Lung (tissue), 12 donors: ENCODE measurements around the gene LETMD1. TPM values are rescaled to one million over a fixed set of nuclear protein-coding genes. Genes with fewer than 3 reads are reported as not detected.
"Not testable (repeated sequence)": the region's sequence is repeated elsewhere in the genome, so short reads cannot be mapped to it uniquely, and the experiment has no call there.

Source experiments
- ATAC-seq: fragments of 200-7000 bp; cut with Tn5 transposase; one replicate; pipeline ENCODE4 v1.9.1; 2020; ENCODE audit warnings: moderate number of reproducible peaks; ENCODE audit not compliant: insufficient read depth, low FRiP score
- DNase-seq, 3 donors: peaks; one replicate each; pipeline ENCODE4 v3.0.0-alpha.2; 2013 to 2017
- H3K27ac ChIP-seq, 2 donors: one replicate each; pipeline ENCODE4 v1.5.1; 2013; ENCODE audit warnings: mild to moderate bottlenecking in 2 of 2, moderate library complexity in 2 of 2, control low read depth in 1 of 2, inconsistent platforms in 1 of 2, low read depth in 1 of 2, low read length in 1 of 2
- H3K27me3 ChIP-seq, 3 donors: one replicate each; pipeline ENCODE4 v1.5.1; 2013; ENCODE audit warnings: low read length in 2 of 3; ENCODE audit not compliant: control insufficient read depth in 3 of 3, insufficient read depth in 3 of 3
- H3K36me3 ChIP-seq, 4 donors: one replicate each; pipeline ENCODE4 v1.5.1; 2013; ENCODE audit warnings: low read length in 4 of 4, mild to moderate bottlenecking in 1 of 4, moderate library complexity in 1 of 4; ENCODE audit not compliant: control insufficient read depth in 4 of 4, insufficient read depth in 4 of 4
- H3K4me1 ChIP-seq, 5 donors: one replicate each; pipeline ENCODE4 v1.5.1; 2013; ENCODE audit warnings: low read length in 5 of 5, mild to moderate bottlenecking in 2 of 5, moderate library complexity in 1 of 5; ENCODE audit not compliant: control insufficient read depth in 5 of 5, insufficient read depth in 5 of 5
- H3K4me3 ChIP-seq: one replicate; pipeline ENCODE4 v1.5.1; 2013; ENCODE audit warnings: mild to moderate bottlenecking, control low read depth, moderate library complexity
- H3K9ac ChIP-seq, 2 donors: one replicate each; pipeline ENCODE4 v1.5.1; 2013; ENCODE audit warnings: low read length in 2 of 2, control low read depth in 1 of 2; ENCODE audit not compliant: insufficient read depth in 1 of 2
- H3K9me3 ChIP-seq, 4 donors: one replicate each; pipeline ENCODE4 v1.5.1; 2013; ENCODE audit warnings: low read length in 3 of 4, mild to moderate bottlenecking in 1 of 4, moderate library complexity in 1 of 4; ENCODE audit not compliant: control insufficient read depth in 4 of 4, insufficient read depth in 3 of 4
- CTCF ChIP-seq: IDR thresholded peaks from 2 replicates; pipeline ENCODE4 v1.5.1; 2012; ENCODE audit warnings: mild to moderate bottlenecking; ENCODE audit errors: control extremely low read depth, extremely low read depth
- WGBS, 2 donors: extraction: QIAGEN DNeasy Blood & Tissue Kit; methylation state at CpG; one replicate each; pipeline ENCODE4 v1.1.7; 2013; 5-methylcytosine and 5-hydroxymethylcytosine counted together
- polyA plus RNA-seq, 2 donors: library from polyadenylated mRNA; stranded (reverse); fragments of 200-250 nt; gene quantifications; one replicate each; pipeline ENCODE4 v1.2.1, GENCODE V29; 2013
- total RNA-seq, 2 donors: library from RNA; depleted of rRNA in 1 of 2; stranded (reverse); fragments of >200 nt in 1 of 2; gene quantifications; one replicate each; pipeline ENCODE4 v1.2.1, GENCODE V29; 2014 to 2021
- donor health status: control.
- donor health status: control.
- donor health status: Bipolar disorder and iron deficiency.
- donor health status: healthy.
- donor health status: DM: yes; HTN: yes; CAD: no.

The LETMD1 gene
- total and polyA plus RNA-seq, 4 donors: 29.9 to 81.6 (median 48.6) TPM

DNA sequence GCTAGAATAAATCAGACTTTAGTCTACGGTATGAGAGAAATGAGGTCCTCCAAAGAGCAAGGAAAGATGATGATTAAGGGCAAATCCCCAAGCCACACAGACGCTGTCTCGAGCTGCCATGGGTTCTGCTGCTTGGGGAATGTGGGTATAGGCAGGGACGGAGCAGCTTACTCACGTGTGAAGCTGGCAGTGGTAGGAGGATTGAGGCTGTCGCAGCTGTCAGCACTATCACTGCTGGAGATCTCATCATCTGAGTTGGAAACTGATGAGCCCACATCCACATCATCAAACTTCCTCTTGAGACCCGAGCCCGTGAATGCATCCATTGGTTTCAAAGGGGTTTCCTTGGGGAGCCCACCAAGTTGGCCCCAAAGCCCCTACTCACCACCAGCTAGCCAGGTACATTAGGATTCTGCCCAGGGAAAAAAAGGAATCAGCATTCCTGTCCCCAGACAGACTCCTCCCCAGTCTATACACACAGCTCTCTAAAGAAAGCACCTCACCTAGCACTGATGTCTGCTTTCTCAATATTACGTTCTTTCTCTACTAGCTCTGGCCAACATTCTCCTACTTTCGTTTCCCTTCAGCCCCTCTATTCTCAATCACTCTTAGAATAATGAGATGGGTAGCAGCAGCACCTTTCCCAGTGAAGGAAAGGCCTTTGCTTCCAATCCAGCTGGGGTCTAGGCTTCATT is 28.3 kb downstream of the LETMD1 start:
- no peaks in the 10 kb centered on the region for H3K27me3 ChIP-seq
- no peak overlapping the region for H3K27ac ChIP-seq

DNA sequence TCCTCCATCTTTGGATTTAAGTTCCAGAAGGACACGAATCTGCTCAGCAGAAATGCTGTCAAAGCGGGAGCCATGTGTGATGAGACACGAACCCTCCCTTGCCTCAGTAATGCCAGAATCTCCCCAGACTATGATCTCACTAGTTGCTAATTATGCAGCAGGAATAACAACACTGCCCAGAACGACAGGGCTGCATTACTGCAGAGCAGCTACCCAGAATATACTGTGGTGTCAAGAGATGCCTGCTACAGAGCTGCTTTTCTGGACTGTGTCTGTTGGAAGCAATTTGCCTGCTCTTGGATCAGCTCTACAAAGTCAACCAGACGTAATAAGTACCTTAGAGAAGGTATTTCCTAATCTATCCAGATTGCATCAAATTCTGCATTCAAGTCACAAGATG is 29.8 kb downstream of the LETMD1 start:
- WGBS, 2 donors: 60 to 72% methylated on average over 5 of the region's 5 CpGs
- H3K9me3 ChIP-seq: no peaks in the 10 kb centered on the region
- H3K4me3 ChIP-seq: no peak overlapping the region
- no peaks in the 10 kb centered on the region for H3K27me3 ChIP-seq
- DNase-seq (peak in 1 of 3 donors; percentile 21), ATAC-seq (peak; percentile 46)
- no peak for TF ChIP-seq CTCF
- H3K9ac ChIP-seq: no peak overlapping the region
- peaks cover 0 to 10% (median 5%) of the 10 kb centered on the region in 4 donors for H3K36me3 ChIP-seq
- H3K4me1 ChIP-seq: peaks cover 2 to 21% (median 12%) of the 10 kb centered on the region in 5 donors
- no peak overlapping the region for H3K27ac ChIP-seq

More for the DNA sequence above, 28.3 kb downstream of the LETMD1 start:
- DNase-seq (no peak), ATAC-seq (no peak)
- Histone ChIP-seq H3K4me3 (no peak overlapping the region), H3K36me3 (peaks cover 0 to 18% (median 11%) of the 10 kb centered on the region in 4 donors), H3K9ac (no peak overlapping the region), H3K4me1 (peaks cover 0 to 9% (median 5%) of the 10 kb centered on the region in 5 donors), H3K9me3 (no peaks in the 10 kb centered on the region)
- no peak for TF ChIP-seq CTCF
- WGBS, 2 donors: 79 to 83% methylated on average over 10 of the region's 10 CpGs

GRCh38 chr12:51078346-51078745 is 30.2 kb downstream of the LETMD1 start:
- H3K4me3 ChIP-seq, DNase-seq, H3K27ac ChIP-seq, H3K9me3 ChIP-seq, H3K9ac ChIP-seq, H3K27me3 ChIP-seq, H3K36me3 ChIP-seq, ATAC-seq: not testable (repeated sequence)
- peaks cover 2 to 21% (median 12%) of the 10 kb centered on the region in 5 donors for H3K4me1 ChIP-seq
- 52 to 70% methylated on average over 5 of the region's 5 CpGs for WGBS, 2 donors

DNA sequence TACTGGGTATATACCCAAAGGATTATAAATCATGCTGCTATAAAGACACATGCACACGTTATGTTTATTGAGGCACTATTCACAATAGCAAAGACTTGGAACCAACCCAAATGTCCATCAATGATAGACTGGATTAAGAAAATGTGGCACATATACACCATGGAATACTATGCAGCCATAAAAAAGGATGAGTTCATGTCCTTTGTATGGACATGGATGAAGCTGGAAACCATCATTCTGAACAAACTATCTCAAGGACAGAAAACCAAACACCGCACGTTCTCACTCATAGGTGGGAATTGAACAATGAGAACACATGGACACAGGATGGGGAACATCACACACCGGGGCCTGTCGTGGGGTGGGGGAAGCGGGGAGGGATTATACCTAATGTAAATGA is 30.7 kb downstream of the LETMD1 start:
- H3K4me3 ChIP-seq, H3K9ac ChIP-seq, DNase-seq, H3K27ac ChIP-seq, H3K9me3 ChIP-seq, ATAC-seq, H3K36me3 ChIP-seq, H3K27me3 ChIP-seq: not testable (repeated sequence)
- 90 to 92% methylated on average over 6 of the region's 6 CpGs for WGBS, 2 donors
- H3K4me1 ChIP-seq: peaks cover 2 to 21% (median 12%) of the 10 kb centered on the region in 5 donors
